HG03103 (cell line): ENCODE measurements around the gene ARHGEF37.
"Not testable (repeated sequence)": the region's sequence is repeated elsewhere in the genome, so short reads cannot be mapped to it uniquely, and the experiment has no call there.

ENCODE experiments used
- ATAC-seq: cut with Tn5 transposase; IDR thresholded peaks from one replicate; pipeline ENCODE4 v1.9.1; 2021; ENCODE audit warnings: low read depth; ENCODE audit not compliant: unreplicated experiment

The ARHGEF37 gene

GRCh38 chr5:149581192-149581861 is at the start of gene ARHGEF37:
Gene ARHGEF37 (plus strand): TSS chr5:149581498. CDS start chr5:149597770, 16,272 bp downstream.
- no peak for ATAC-seq

- no peak for ATAC-seq
These were observed 48.9 kb upstream of the ARHGEF37 start for GRCh38 chr5:149532413-149532812.

- not testable (repeated sequence) for ATAC-seq
These were observed 45.5 kb upstream of the ARHGEF37 start for GRCh38 chr5:149535787-149536186.

GRCh38 chr5:149537374-149537975 is 43.8 kb upstream of the ARHGEF37 start:
- ATAC-seq: no peak

- ATAC-seq: no peak
These were observed 41.2 kb upstream of the ARHGEF37 start for GRCh38 chr5:149540089-149540488.

GRCh38 chr5:149541893-149542292 is 39.4 kb upstream of the ARHGEF37 start:
- ATAC-seq: no peak

GRCh38 chr5:149543361-149544027 is 37.8 kb upstream of the ARHGEF37 start:
- ATAC-seq: no peak

- ATAC-seq: no peak
These were observed 37.3 kb upstream of the ARHGEF37 start for GRCh38 chr5:149544028-149544420.

- ATAC-seq: no peak
These were observed 36.0 kb upstream of the ARHGEF37 start for GRCh38 chr5:149545327-149545726.

GRCh38 chr5:149546974-149547373 is 34.3 kb upstream of the ARHGEF37 start:
- no peak for ATAC-seq

GRCh38 chr5:149549461-149550267 is 31.6 kb upstream of the ARHGEF37 start:
- ATAC-seq: peak; percentile 29

- ATAC-seq: no peak
These were observed 31.1 kb upstream of the ARHGEF37 start for GRCh38 chr5:149550268-149550583.

- peak; percentile 0 for ATAC-seq
These were observed 30.6 kb upstream of the ARHGEF37 start for GRCh38 chr5:149550594-149551226.

GRCh38 chr5:149551227-149552037 is 29.9 kb upstream of the ARHGEF37 start, which contains the start of gene CSNK1A1:
Gene CSNK1A1 (minus strand): TSS chr5:149551439. CDS start chr5:149550964, 475 bp downstream.
- ATAC-seq: peak; percentile 89

- no peak for ATAC-seq
These were observed 29.2 kb upstream of the ARHGEF37 start for GRCh38 chr5:149552038-149552494.

GRCh38 chr5:149552553-149553160 is 28.6 kb upstream of the ARHGEF37 start:
- no peak for ATAC-seq

GRCh38 chr5:149559706-149560105 is 21.6 kb upstream of the ARHGEF37 start:
- ATAC-seq: no peak

GRCh38 chr5:149561848-149562247 is 19.4 kb upstream of the ARHGEF37 start:
- ATAC-seq: no peak

- no peak for ATAC-seq
These were observed 17.8 kb upstream of the ARHGEF37 start for GRCh38 chr5:149563466-149563865.
